Measurements from ENCODE around the gene FBXO10.

Gene FBXO10

GRCh38 chr9:37508834-37509206 lies 67.4 kb downstream of the FBXO10 start:
- Histone ChIP-seq H3K36me3 (ENCODE audit: control insufficient read depth in 4 of 4, insufficient read depth in 4 of 4, low read length in 3 of 4) (peaks cover 0 to 32% (median 18%) of the 10 kb centered on the region in 4 experiments), H3K4me3 (ENCODE audit: control insufficient read depth in 1 of 7, extremely low read depth in 1 of 7, insufficient read depth in 4 of 7, low read depth in 2 of 7, low read length in 6 of 7) (no peak overlapping the region), H3K4me1 (ENCODE audit: control extremely low read depth in 1 of 4, control insufficient read depth in 4 of 4, insufficient read depth in 4 of 4, low read length in 3 of 4) (no peaks in the 10 kb centered on the region), H3K9me3 (ENCODE audit: control extremely low read depth in 1 of 5, control insufficient read depth in 4 of 5, insufficient read depth in 2 of 5, low read depth in 1 of 5, low read length in 4 of 5) (no peaks in the 10 kb centered on the region), H3K27me3 (replicated peaks in 2 of 5; ENCODE audit: control insufficient read depth in 4 of 5, insufficient read depth in 5 of 5, low read length in 4 of 5) (no peaks in the 10 kb centered on the region), H3K27ac (ENCODE audit: insufficient read depth in 1 of 2, low read depth in 1 of 2, low read length in 2 of 2, poor library complexity in 1 of 2, severe bottlenecking in 2 of 2) (no peak overlapping the region)
- peak in 1 of 3 donors; percentile 15 for DNase-seq
- POLR2A ChIA-PET: no interaction called here
- WGBS (ENCODE audit: insufficient coverage): 100% methylated on average over 2 of the region's 3 CpGs
- CTCF ChIA-PET: interaction anchor here (0.7 to 1.8 kb wide), 7 partner anchors 11 to 94 kb away, joined by 3 to 7 read pairs (median 3); no protein-coding TSS in a partner anchor

- WGBS (ENCODE audit: insufficient coverage): 100% methylated on average over 4 of the region's 5 CpGs
Measured at GRCh38 chr9:37508135-37508833, 67.9 kb downstream of the FBXO10 start.

GRCh38 chr9:37507566-37508134 lies 68.5 kb downstream of the FBXO10 start:
- Histone ChIP-seq H3K4me3 (ENCODE audit: control insufficient read depth in 1 of 7, extremely low read depth in 1 of 7, insufficient read depth in 4 of 7, low read depth in 2 of 7, low read length in 6 of 7) (no peak overlapping the region), H3K9me3 (ENCODE audit: control extremely low read depth in 1 of 5, control insufficient read depth in 4 of 5, insufficient read depth in 2 of 5, low read depth in 1 of 5, low read length in 4 of 5) (no peaks in the 10 kb centered on the region), H3K27ac (ENCODE audit: insufficient read depth in 1 of 2, low read depth in 1 of 2, low read length in 2 of 2, poor library complexity in 1 of 2, severe bottlenecking in 2 of 2) (no peak overlapping the region), H3K4me1 (ENCODE audit: control extremely low read depth in 1 of 4, control insufficient read depth in 4 of 4, insufficient read depth in 4 of 4, low read length in 3 of 4) (no peaks in the 10 kb centered on the region), H3K36me3 (ENCODE audit: control insufficient read depth in 4 of 4, insufficient read depth in 4 of 4, low read length in 3 of 4) (peaks cover 4 to 43% (median 26%) of the 10 kb centered on the region in 4 experiments), H3K27me3 (replicated peaks in 2 of 5; ENCODE audit: control insufficient read depth in 4 of 5, insufficient read depth in 5 of 5, low read length in 4 of 5) (no peaks in the 10 kb centered on the region)
- ChIA-PET CTCF (interaction anchor here (1.3 to 1.8 kb wide), 2 partner anchors 12 to 26 kb away, joined by 3 to 7 read pairs; no protein-coding TSS in a partner anchor), POLR2A (no interaction called here)
- no peak for DNase-seq
- WGBS (ENCODE audit: insufficient coverage): 98% methylated on average over 11 of the region's 11 CpGs

More at GRCh38 chr9:37508135-37508833, 67.9 kb downstream of the FBXO10 start:
- no peaks in the 10 kb centered on the region for H3K4me1 ChIP-seq (ENCODE audit: control extremely low read depth in 1 of 4, control insufficient read depth in 4 of 4, insufficient read depth in 4 of 4, low read length in 3 of 4)
- DNase-seq: no peak
- POLR2A ChIA-PET: no interaction called here
- CTCF ChIA-PET: interaction anchor here (1.3 to 1.8 kb wide), 3 partner anchors 10 to 27 kb away, joined by 3 to 7 read pairs (median 3); no protein-coding TSS in a partner anchor
- no peak overlapping the region for H3K27ac ChIP-seq (ENCODE audit: insufficient read depth in 1 of 2, low read depth in 1 of 2, low read length in 2 of 2, poor library complexity in 1 of 2, severe bottlenecking in 2 of 2)
- H3K9me3 ChIP-seq (ENCODE audit: control extremely low read depth in 1 of 5, control insufficient read depth in 4 of 5, insufficient read depth in 2 of 5, low read depth in 1 of 5, low read length in 4 of 5): no peaks in the 10 kb centered on the region
- no peaks in the 10 kb centered on the region for H3K27me3 ChIP-seq (replicated peaks in 2 of 5; ENCODE audit: control insufficient read depth in 4 of 5, insufficient read depth in 5 of 5, low read length in 4 of 5)
- no peak overlapping the region for H3K4me3 ChIP-seq (ENCODE audit: control insufficient read depth in 1 of 7, extremely low read depth in 1 of 7, insufficient read depth in 4 of 7, low read depth in 2 of 7, low read length in 6 of 7)
- peaks cover 4 to 38% (median 23%) of the 10 kb centered on the region in 4 experiments for H3K36me3 ChIP-seq (ENCODE audit: control insufficient read depth in 4 of 4, insufficient read depth in 4 of 4, low read length in 3 of 4)

GRCh38 chr9:37504605-37505004 lies 71.6 kb downstream of the FBXO10 start:
- CTCF ChIA-PET: interaction anchor here (0.7 to 2.3 kb wide), 3 partner anchors 11 to 30 kb away, joined by 3 to 8 read pairs (median 3); no protein-coding TSS in a partner anchor
- DNase-seq: no peak
- WGBS (ENCODE audit: insufficient coverage): 97% methylated on average over 5 of the region's 5 CpGs

GRCh38 chr9:37503736-37504135 lies 72.4 kb downstream of the FBXO10 start:
- Histone ChIP-seq H3K4me1 (ENCODE audit: control extremely low read depth in 1 of 4, control insufficient read depth in 4 of 4, insufficient read depth in 4 of 4, low read length in 3 of 4) (no peaks in the 10 kb centered on the region), H3K4me3 (ENCODE audit: control insufficient read depth in 1 of 7, extremely low read depth in 1 of 7, insufficient read depth in 4 of 7, low read depth in 2 of 7, low read length in 6 of 7) (no peak overlapping the region), H3K27me3 (replicated peaks in 2 of 5; ENCODE audit: control insufficient read depth in 4 of 5, insufficient read depth in 5 of 5, low read length in 4 of 5) (no peaks in the 10 kb centered on the region), H3K36me3 (ENCODE audit: control insufficient read depth in 4 of 4, insufficient read depth in 4 of 4, low read length in 3 of 4) (peaks cover 4 to 67% (median 52%) of the 10 kb centered on the region in 4 experiments), H3K27ac (ENCODE audit: insufficient read depth in 1 of 2, low read depth in 1 of 2, low read length in 2 of 2, poor library complexity in 1 of 2, severe bottlenecking in 2 of 2) (no peak overlapping the region), H3K9me3 (ENCODE audit: control extremely low read depth in 1 of 5, control insufficient read depth in 4 of 5, insufficient read depth in 2 of 5, low read depth in 1 of 5, low read length in 4 of 5) (no peaks in the 10 kb centered on the region)
- DNase-seq: no peak
- ChIA-PET POLR2A (no interaction called here), CTCF (interaction anchor here (0.7 to 2.3 kb wide), 3 partner anchors 10 to 64 kb away, joined by 3 to 8 read pairs (median 3); no protein-coding TSS in a partner anchor)
- 96% methylated on average over 3 of the region's 3 CpGs for WGBS (ENCODE audit: insufficient coverage)

More at GRCh38 chr9:37504605-37505004, 71.6 kb downstream of the FBXO10 start:
- H3K27me3 ChIP-seq (replicated peaks in 2 of 5; ENCODE audit: control insufficient read depth in 4 of 5, insufficient read depth in 5 of 5, low read length in 4 of 5): no peaks in the 10 kb centered on the region
- peaks cover 4 to 67% (median 48%) of the 10 kb centered on the region in 4 experiments for H3K36me3 ChIP-seq (ENCODE audit: control insufficient read depth in 4 of 4, insufficient read depth in 4 of 4, low read length in 3 of 4)
- no peak overlapping the region for H3K27ac ChIP-seq (ENCODE audit: insufficient read depth in 1 of 2, low read depth in 1 of 2, low read length in 2 of 2, poor library complexity in 1 of 2, severe bottlenecking in 2 of 2)
- no peak overlapping the region for H3K4me3 ChIP-seq (ENCODE audit: control insufficient read depth in 1 of 7, extremely low read depth in 1 of 7, insufficient read depth in 4 of 7, low read depth in 2 of 7, low read length in 6 of 7)
- H3K9me3 ChIP-seq (ENCODE audit: control extremely low read depth in 1 of 5, control insufficient read depth in 4 of 5, insufficient read depth in 2 of 5, low read depth in 1 of 5, low read length in 4 of 5): no peaks in the 10 kb centered on the region
- POLR2A ChIA-PET: no interaction called here
- H3K4me1 ChIP-seq (ENCODE audit: control extremely low read depth in 1 of 4, control insufficient read depth in 4 of 4, insufficient read depth in 4 of 4, low read length in 3 of 4): no peaks in the 10 kb centered on the region

GRCh38 chr9:37501957-37502596 lies 74.1 kb downstream of the FBXO10 start:
- DNase-seq: no peak
- CTCF ChIA-PET: interaction anchor here (0.9 kb wide), 1 partner anchor 9 kb away, joined by 4 read pairs; no protein-coding TSS in a partner anchor
- POLR2A ChIA-PET: no interaction called here
- peaks cover 4 to 72% (median 54%) of the 10 kb centered on the region in 4 experiments for H3K36me3 ChIP-seq (ENCODE audit: control insufficient read depth in 4 of 4, insufficient read depth in 4 of 4, low read length in 3 of 4)
- H3K27ac ChIP-seq (ENCODE audit: insufficient read depth in 1 of 2, low read depth in 1 of 2, low read length in 2 of 2, poor library complexity in 1 of 2, severe bottlenecking in 2 of 2): no peak overlapping the region
- H3K4me1 ChIP-seq (ENCODE audit: control extremely low read depth in 1 of 4, control insufficient read depth in 4 of 4, insufficient read depth in 4 of 4, low read length in 3 of 4): no peaks in the 10 kb centered on the region
- H3K27me3 ChIP-seq (replicated peaks in 2 of 5; ENCODE audit: control insufficient read depth in 4 of 5, insufficient read depth in 5 of 5, low read length in 4 of 5): no peaks in the 10 kb centered on the region
- H3K9me3 ChIP-seq (ENCODE audit: control extremely low read depth in 1 of 5, control insufficient read depth in 4 of 5, insufficient read depth in 2 of 5, low read depth in 1 of 5, low read length in 4 of 5): no peaks in the 10 kb centered on the region
- WGBS (ENCODE audit: insufficient coverage): 100% methylated on average over 2 of the region's 2 CpGs
- H3K4me3 ChIP-seq (ENCODE audit: control insufficient read depth in 1 of 7, extremely low read depth in 1 of 7, insufficient read depth in 4 of 7, low read depth in 2 of 7, low read length in 6 of 7): no peak overlapping the region

Data from common myeloid progenitor, CD34-positive (primary cell).